ENCODE results near the gene ITGAE. TPM values are rescaled to one million over a fixed set of nuclear protein-coding genes. Genes with fewer than 3 reads are reported as not detected.
"Not testable (repeated sequence)": the region's sequence is repeated elsewhere in the genome, so short reads cannot be mapped to it uniquely, and the experiment has no call there.

The ITGAE gene
- total RNA-seq, 2 experiments from 2014 or later, result 48.1 to 52.0 TPM

DNA sequence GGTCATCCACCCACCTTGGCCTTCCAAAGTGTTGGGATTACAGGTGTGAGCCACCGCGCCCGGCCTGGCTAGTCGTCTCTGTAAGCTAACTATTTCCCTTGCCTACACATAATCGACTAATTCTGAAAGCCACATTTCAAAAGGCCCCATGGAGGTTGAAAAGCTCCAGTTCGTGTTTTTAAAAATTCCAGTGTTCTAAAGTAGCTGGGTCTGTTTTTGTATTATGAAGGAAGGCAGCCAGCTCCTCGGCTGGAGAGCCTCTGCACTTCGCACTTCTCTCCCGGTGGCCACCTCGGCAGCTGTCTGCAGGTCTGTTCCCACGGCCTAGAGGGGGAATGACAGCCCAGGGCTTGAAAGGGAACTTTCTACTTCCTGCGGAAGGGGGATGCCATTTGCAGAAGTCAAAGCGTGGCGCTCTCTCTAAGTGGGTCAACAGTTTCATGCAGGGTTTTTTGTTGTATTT, 60.3 kb downstream of the ITGAE start:
- Mint-ChIP-seq H3K4me1 (peaks cover 34% of the 10 kb centered on the region), H3K27ac (peak overlapping the region; percentile 58), H3K4me3 (peak overlapping the region; percentile 50), H3K36me3 (no peaks in the 10 kb centered on the region), H3K27me3 (peaks cover 9% of the 10 kb centered on the region), H3K9me3 (no peaks in the 10 kb centered on the region)
- DNase-seq, result no peak
- peak; percentile 36 for ATAC-seq (ENCODE audit: low read depth)
- POLR2A ChIA-PET, result interaction anchor here (0.6 to 1.1 kb wide), 6 partner anchors 11 to 149 kb away, joined by 3 to 4 read pairs (median 3); partner anchors contain the start of gene P2RX5

DNA sequence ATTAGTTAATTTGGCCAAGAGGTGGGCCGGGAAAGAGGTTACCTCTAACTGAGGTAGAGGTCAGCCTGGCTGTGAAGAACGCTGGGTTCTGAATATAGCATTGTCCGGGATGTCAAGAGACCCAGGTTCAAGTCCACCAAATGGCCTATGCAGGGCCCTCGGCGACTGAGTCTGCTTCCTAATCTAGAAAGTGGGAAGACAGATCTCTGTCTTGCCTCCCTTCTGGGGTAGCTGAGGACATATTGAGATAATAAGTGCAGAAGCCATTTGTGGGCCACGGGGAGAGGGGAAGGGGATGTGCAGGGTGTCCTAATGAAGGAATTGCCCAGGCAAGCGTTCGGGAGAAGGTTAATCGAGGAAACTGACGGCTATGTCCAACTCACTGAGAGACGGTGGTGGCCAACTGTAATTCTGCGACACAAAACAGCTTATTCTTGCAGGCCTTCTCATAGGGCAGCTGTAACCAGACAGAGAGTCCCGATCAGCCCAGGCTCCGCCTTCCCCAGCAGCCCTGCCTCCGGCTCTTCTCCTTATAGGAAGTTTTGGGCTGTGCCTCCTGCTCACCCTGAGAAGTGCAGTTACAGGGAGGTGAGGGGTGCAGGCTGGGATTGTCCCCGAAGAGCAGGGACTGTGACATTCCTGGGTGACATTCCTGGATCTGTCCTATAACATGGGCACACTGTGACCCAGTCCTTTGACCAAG, 61.4 kb downstream of the ITGAE start:
- Mint-ChIP-seq H3K9me3 (no peaks in the 10 kb centered on the region), H3K27ac (no peak overlapping the region), H3K27me3 (peaks cover 7% of the 10 kb centered on the region), H3K36me3 (no peaks in the 10 kb centered on the region), H3K4me3 (no peak overlapping the region), H3K4me1 (peaks cover 34% of the 10 kb centered on the region)
- no peak for ATAC-seq (ENCODE audit: low read depth)
- POLR2A ChIA-PET, result interaction anchor here (1.1 to 2.3 kb wide), 7 partner anchors 10 to 105 kb away, joined by 3 to 9 read pairs (median 5); no protein-coding TSS in a partner anchor
- no peak for DNase-seq

DNA sequence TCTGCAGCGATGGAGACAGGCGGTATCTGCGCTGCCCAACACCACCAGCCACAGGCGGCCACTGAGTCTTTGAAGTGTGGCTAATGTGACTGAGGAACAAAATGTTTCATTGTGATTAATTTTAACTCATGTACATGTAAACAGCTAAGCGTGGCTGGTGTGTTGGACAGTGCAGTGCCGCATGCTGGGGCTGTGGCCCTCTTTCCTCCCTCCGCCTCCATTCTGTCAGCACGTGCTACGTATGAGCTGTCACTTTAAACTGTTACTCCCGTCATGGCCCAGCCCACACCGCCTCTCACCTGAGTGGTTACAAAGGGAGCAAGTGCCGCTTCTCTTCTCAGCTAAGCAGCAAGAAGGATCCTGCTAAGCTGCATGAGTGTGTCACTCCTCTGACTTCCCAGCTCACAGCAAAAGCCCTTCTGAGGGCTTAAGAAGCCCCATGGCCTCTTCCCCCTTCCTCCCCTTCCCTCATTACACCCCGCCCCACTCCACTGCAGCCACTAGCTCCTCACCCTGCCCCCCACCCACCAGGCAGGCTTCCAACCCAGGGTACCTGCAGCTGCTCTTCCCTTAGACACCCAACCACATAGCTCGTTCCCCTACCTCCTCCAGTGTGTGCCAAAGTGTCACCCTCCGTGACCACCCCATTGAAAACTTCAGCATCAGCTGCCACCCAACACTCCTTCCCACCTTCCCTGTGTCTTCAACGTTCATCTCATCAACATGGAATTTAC, 62.3 kb downstream of the ITGAE start:
- peaks cover 34% of the 10 kb centered on the region for H3K4me1 Mint-ChIP-seq
- ATAC-seq (ENCODE audit: low read depth) (peak; percentile 75), DNase-seq (no peak)
- H3K27ac Mint-ChIP-seq, result peak overlapping the region; percentile 49
- no peak overlapping the region for H3K4me3 Mint-ChIP-seq
- no peaks in the 10 kb centered on the region for H3K9me3 Mint-ChIP-seq
- POLR2A ChIA-PET, result interaction anchor here (0.5 to 2.3 kb wide), 12 partner anchors 11 to 107 kb away, joined by 3 to 9 read pairs (median 4); partner anchors contain the start of gene NCBP3
- no peaks in the 10 kb centered on the region for H3K36me3 Mint-ChIP-seq
- peaks cover 5% of the 10 kb centered on the region for H3K27me3 Mint-ChIP-seq

DNA sequence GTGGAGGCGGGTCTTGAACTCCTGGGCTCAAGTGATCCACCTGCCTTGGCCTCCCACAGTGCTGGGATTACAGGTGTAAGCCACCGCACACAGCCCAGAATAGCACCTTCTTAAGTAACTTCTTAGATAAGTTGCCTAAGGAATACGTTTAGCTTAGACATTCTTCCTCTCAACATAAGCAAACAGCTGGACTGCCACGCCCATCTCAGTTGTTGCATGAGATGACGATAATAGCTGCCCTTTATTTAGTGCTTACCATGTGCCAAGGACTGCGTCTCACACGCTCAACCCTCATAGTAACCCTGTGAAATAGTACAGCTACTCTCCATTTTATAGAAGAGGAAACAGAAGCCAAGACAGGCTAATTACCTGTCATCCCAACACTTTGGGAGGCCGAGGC, 65.5 kb downstream of the ITGAE start:
- peaks cover 2% of the 10 kb centered on the region for H3K27me3 Mint-ChIP-seq
- DNase-seq (no peak), ATAC-seq (ENCODE audit: low read depth) (no peak)
- H3K27ac Mint-ChIP-seq, result no peak overlapping the region
- no peak overlapping the region for H3K4me3 Mint-ChIP-seq
- no peaks in the 10 kb centered on the region for H3K36me3 Mint-ChIP-seq
- POLR2A ChIA-PET, result no interaction called here
- peaks cover 30% of the 10 kb centered on the region for H3K4me1 Mint-ChIP-seq
- H3K9me3 Mint-ChIP-seq, result no peaks in the 10 kb centered on the region

DNA sequence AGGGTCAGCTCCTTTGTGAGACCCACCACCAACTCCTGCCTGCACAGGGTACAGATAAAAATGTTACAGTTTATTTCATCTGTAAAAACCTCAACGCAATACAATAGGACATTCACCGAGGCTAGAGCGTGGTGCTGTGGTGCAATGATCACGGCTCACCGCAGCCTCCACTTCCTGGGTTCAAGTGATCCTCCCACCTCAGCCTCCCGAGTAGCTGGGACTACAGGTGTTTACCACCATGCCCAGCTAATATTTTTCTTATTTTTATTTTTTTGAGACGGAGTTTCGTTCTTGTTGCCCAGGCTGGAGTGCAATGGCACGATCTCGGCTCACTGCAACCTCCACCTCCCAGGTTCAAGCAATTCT, 66.1 kb downstream of the ITGAE start:
- H3K36me3 Mint-ChIP-seq; DNase-seq; ATAC-seq (ENCODE audit: low read depth); H3K4me3 Mint-ChIP-seq; H3K27me3 Mint-ChIP-seq; H3K9me3 Mint-ChIP-seq; H3K27ac Mint-ChIP-seq; POLR2A ChIA-PET: not testable (repeated sequence)
- peaks cover 27% of the 10 kb centered on the region for H3K4me1 Mint-ChIP-seq

DNA sequence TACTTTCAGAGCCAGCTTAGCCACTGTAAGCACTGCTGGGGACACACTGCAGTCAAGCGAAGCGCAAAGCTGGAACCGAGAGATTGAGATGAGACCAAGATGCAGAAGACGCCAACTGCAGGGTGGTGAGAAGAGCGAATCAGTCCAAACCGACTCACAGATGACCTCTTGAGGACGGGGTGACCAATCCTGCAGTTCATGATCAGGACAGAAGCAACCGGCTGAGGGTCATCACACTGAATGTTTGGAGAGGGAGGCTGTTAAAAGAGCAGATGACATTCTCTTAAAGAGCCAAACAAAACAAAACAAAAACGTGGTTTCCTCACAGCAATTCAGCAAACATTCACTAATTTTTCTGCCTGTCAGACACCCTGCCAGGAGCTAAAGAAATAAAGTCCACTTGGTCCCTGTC, 68.8 kb downstream of the ITGAE start:
- Mint-ChIP-seq H3K27me3 (peaks cover 2% of the 10 kb centered on the region), H3K4me3 (no peak overlapping the region), H3K27ac (no peak overlapping the region), H3K9me3 (no peaks in the 10 kb centered on the region), H3K36me3 (peaks cover 10% of the 10 kb centered on the region), H3K4me1 (peaks cover 8% of the 10 kb centered on the region)
- ATAC-seq (ENCODE audit: low read depth) (no peak), DNase-seq (no peak)
- POLR2A ChIA-PET, result no interaction called here

DNA sequence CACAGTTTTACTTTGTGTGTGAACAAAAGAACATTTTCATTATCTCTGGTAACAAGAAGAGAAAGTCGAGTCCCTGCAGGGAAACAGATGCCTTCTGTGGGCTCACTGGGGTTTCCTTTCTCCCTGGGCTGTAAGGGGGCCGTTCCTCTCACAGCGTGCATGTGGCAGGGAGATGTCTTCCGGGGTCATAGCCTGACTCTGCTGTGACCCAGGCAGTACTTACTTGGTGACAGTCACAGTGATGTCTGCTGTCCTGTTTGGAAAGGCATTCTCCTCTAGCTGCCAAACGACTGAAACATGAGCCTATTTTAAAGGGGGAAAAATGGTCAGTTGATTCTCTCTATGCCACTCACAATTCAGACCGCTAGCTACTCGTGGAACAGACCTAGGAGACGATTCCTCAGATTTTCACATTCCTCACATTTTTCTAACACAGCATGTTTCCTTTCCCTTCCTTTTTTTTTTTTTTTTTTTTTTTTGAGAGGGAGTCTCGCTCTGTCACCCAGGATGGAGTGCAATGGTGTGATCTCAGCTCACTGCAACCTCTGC, 70.0 kb downstream of the ITGAE start:
- POLR2A ChIA-PET, result no interaction called here
- DNase-seq (no peak), ATAC-seq (ENCODE audit: low read depth) (no peak)
- Mint-ChIP-seq H3K27ac (no peak overlapping the region), H3K36me3 (peaks cover 18% of the 10 kb centered on the region), H3K9me3 (no peaks in the 10 kb centered on the region), H3K4me3 (no peak overlapping the region), H3K4me1 (peaks cover 12% of the 10 kb centered on the region), H3K27me3 (no peaks in the 10 kb centered on the region)

DNA sequence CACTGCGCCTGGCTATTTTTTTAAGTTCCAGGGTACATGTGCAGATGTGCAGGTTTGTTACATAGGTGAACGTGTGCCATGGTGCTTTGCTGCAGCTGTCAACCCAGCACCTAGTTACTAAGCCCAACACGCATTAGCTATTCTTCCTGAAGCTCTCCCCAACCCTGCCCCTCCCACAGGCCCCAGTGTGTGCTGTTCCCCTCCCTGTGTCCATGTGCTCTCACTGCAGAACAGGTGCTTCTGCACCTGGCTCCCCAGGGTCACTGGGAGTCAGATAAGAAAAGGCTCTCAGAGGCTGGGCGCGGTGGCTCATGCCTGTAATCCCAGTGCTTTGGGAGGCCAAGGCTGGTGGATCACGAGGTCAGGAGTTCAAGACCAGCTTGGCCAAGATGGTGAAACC, 71.1 kb downstream of the ITGAE start:
- H3K4me1 Mint-ChIP-seq, result peaks cover 22% of the 10 kb centered on the region
- no peak overlapping the region for H3K4me3 Mint-ChIP-seq
- POLR2A ChIA-PET, result no interaction called here

DNA sequence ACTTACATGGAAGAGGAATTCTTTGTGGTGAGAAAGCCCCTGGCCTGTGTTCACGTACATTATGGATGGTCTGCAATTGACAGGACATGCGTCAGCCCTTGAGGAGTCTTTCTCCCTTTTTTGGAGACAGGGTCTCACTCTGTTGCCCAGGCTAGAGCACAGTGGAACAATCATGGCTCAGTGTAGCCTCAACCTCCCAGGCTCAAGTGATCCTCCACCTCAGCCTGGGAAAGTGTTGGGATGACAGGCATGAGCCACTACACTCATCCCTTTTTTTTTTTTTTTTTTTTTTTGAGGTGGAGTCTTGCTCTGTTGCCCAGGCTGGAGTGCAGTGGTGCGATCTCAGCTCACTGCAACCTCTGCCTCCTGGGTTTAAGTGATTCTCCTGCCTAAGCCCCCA, 72.9 kb downstream of the ITGAE start:
- ATAC-seq (ENCODE audit: low read depth); DNase-seq; H3K27me3 Mint-ChIP-seq; H3K9me3 Mint-ChIP-seq; H3K27ac Mint-ChIP-seq; H3K4me3 Mint-ChIP-seq: not testable (repeated sequence)
- Mint-ChIP-seq H3K36me3 (peaks cover 32% of the 10 kb centered on the region), H3K4me1 (peaks cover 28% of the 10 kb centered on the region)
- POLR2A ChIA-PET, result interaction anchor here (0.9 kb wide), 1 partner anchor 17 kb away, joined by 3 read pairs; no protein-coding TSS in a partner anchor

More for the DNA sequence above, 71.1 kb downstream of the ITGAE start:
- peaks cover 28% of the 10 kb centered on the region for H3K36me3 Mint-ChIP-seq
- H3K27ac Mint-ChIP-seq, result no peak overlapping the region
- ATAC-seq (ENCODE audit: low read depth), result no peak
- no peaks in the 10 kb centered on the region for H3K27me3 Mint-ChIP-seq
- no peak for DNase-seq
- H3K9me3 Mint-ChIP-seq, result no peaks in the 10 kb centered on the region

DNA sequence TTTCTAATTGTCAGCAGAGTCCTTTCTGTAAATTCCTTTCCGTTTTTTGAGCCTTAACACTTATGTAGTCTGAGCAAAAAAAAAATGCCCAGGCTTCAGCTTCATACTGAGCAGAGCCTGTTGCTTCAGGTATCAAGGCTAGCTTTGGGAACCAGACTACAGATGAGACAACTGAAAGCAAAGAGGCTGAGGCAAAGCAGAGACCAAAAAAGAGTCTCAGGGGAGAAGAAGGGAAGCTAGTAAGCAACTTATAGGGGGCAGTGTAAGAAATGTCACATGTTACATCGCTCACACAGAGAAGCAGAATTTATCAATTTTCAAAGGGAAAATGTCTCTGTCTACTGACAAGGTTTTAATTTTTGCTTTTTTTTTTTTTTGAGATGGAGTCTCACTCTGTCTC, 73.9 kb downstream of the ITGAE start:
- DNase-seq (no peak), ATAC-seq (ENCODE audit: low read depth) (no peak)
- peaks cover 36% of the 10 kb centered on the region for H3K36me3 Mint-ChIP-seq
- H3K27ac Mint-ChIP-seq, result no peak overlapping the region
- H3K4me1 Mint-ChIP-seq, result peaks cover 34% of the 10 kb centered on the region
- H3K27me3 Mint-ChIP-seq, result no peaks in the 10 kb centered on the region
- no peaks in the 10 kb centered on the region for H3K9me3 Mint-ChIP-seq
- H3K4me3 Mint-ChIP-seq, result no peak overlapping the region
- POLR2A ChIA-PET, result no interaction called here

DNA sequence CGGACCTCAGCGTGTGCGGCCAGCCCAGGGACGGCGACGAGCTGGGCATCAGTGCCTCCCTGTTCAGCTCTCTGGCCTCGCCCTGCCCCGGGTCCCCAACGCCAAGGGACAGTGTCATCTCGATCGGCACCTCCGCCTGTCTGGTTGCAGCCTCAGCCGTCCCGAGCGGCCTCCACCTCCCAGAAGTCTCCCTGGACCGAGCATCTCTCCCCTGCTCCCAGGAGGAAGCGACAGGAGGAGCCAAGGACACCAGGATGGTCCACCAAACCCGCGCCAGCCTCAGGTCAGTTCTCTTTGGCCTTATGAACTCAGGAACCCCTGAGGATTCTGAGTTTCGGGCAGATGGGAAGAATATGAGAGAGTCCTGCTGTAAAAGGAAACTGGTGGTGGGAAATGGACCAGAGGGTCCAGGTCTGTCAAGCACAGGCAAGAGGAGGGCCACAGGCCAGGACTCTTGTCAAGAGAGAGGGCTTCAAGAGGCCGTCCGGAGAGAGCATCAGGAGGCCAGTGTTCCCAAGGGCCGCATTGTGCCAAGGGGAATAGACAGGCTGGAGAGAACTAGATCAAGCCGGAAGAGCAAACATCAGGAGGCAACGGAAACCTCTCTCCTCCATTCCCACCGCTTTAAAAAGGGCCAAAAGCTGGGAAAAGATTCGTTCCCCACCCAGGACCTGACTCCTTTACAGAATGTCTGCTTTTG, 76.5 kb downstream of the ITGAE start:
- peak overlapping the region; percentile 76 for H3K27ac Mint-ChIP-seq
- POLR2A ChIA-PET, result interaction anchor here (0.7 to 2.5 kb wide), 4 partner anchors 29 to 121 kb away, joined by 3 to 12 read pairs (median 3); partner anchors contain the start of gene P2RX5
- peaks cover 47% of the 10 kb centered on the region for H3K4me1 Mint-ChIP-seq
- H3K36me3 Mint-ChIP-seq, result peaks cover 42% of the 10 kb centered on the region
- no peaks in the 10 kb centered on the region for H3K27me3 Mint-ChIP-seq
- no peaks in the 10 kb centered on the region for H3K9me3 Mint-ChIP-seq
- DNase-seq (peak; percentile 64), ATAC-seq (ENCODE audit: low read depth) (no peak)
- H3K4me3 Mint-ChIP-seq, result peak overlapping the region; percentile 86

DNA sequence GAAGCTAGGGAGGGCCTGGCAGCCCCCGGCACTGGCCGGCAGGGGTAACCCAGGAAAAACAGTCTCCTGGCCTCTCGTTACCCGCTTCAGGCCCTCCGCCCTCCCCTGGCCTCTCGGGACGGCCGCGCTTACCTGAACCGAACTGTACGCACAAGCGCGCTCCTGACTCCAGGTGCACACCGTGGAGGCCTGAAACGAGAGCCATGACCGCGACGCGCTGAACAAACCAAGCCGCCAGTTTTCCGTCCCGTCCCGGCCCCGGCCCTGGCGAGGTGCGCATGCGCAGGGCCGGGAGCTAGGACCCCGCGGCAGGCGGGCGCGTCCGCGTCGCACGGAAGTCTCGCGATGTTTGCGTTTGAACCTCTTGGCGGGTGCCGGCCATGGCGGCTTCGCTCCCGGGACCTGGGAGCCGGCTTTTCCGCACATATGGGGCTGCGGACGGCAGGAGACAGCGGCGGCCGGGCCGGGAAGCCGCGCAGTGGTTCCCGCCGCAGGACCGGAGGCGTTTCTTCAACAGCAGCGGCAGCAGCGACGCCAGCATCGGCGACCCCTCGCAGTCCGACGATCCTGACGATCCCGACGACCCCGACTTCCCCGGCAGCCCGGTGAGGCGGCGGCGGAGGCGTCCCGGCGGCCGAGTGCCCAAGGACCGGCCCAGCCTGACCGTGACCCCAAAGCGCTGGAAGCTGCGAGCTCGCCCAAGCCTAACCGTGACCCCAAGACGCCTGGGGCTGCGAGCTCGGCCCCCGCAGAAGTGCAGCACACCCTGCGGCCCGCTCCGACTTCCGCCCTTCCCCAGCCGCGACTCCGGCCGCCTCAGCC, 77.2 kb downstream of the ITGAE start, which contains the start of gene HASPIN:
TSS of gene HASPIN (plus strand) at position 348 of the 822 bp plus-strand sequence. CDS start at position 381, 33 bp downstream.
- Mint-ChIP-seq H3K4me3 (peak within 1 kb of the TSS; percentile 86), H3K36me3 (peaks cover 40% of the 10 kb centered on the region)
- POLR2A ChIA-PET, result interaction anchor here (0.6 to 2.5 kb wide), 10 partner anchors 13 to 1312 kb away, joined by 3 to 19 read pairs (median 3); partner anchors contain the start of genes NCBP3 and P2RX5

More for the DNA sequence above, 77.2 kb downstream of the ITGAE start, which contains the start of gene HASPIN:
- peak; percentile 89 for ATAC-seq (ENCODE audit: low read depth)
- H3K27ac Mint-ChIP-seq, result peak within 1 kb of the TSS; percentile 76
- peaks cover 49% of the 10 kb centered on the region for H3K4me1 Mint-ChIP-seq
- H3K9me3 Mint-ChIP-seq, result no peaks in the 10 kb centered on the region
- DNase-seq, result peak; percentile 98
- H3K27me3 Mint-ChIP-seq, result no peaks in the 10 kb centered on the region
